Left lung (tissue), 10 donors: Measurements from ENCODE around the gene FAM180A. TPM values are rescaled to one million over a fixed set of nuclear protein-coding genes. Genes with fewer than 3 reads are reported as not detected.

Experiments used
- ATAC-seq: fragments of 200-7000 bp; cut with Tn5 transposase; one replicate; pipeline ENCODE4 v1.9.1; 2020; ENCODE audit warnings: moderate library complexity
- DNase-seq, 4 donors: peaks; one replicate each; pipeline ENCODE4 v3.0.0-alpha.2; 2013 to 2020
- H3K27ac ChIP-seq, 2 donors: fragments of 200-600 bp; sonication (generic) in 1 of 2; one replicate each; pipeline versions ENCODE4 v1.5.0 to v1.8.0; 2020 to 2021
- H3K27me3 ChIP-seq, 2 donors: fragments of 200-600 bp; sonication (generic) in 1 of 2; one replicate each; pipeline versions ENCODE4 v1.5.0 to v1.8.0; 2020 to 2021
- H3K36me3 ChIP-seq, 2 donors: fragments of 200-600 bp; sonication (generic) in 1 of 2; one replicate each; pipeline versions ENCODE4 v1.5.0 to v1.8.0; 2020 to 2021
- H3K4me1 ChIP-seq, 2 donors: fragments of 200-600 bp; one replicate each; pipeline ENCODE4 v1.8.0; 2021
- H3K4me3 ChIP-seq, 2 donors: fragments of 200-600 bp; sonication (generic) in 1 of 2; one replicate each; pipeline versions ENCODE4 v1.5.0 to v1.8.0; 2020 to 2021; ENCODE audit warnings: mild to moderate bottlenecking in 1 of 2
- H3K9me3 ChIP-seq, 2 donors: fragments of 200-600 bp; sonication (generic) in 1 of 2; one replicate each; pipeline versions ENCODE4 v1.5.0 to v1.8.0; 2020 to 2021
- CTCF ChIP-seq, 2 donors: fragments of 200-600 bp; sonication (generic) in 1 of 2; IDR thresholded peaks; one replicate each; pipeline versions ENCODE4 v1.5.0 to v1.8.0; 2021; ENCODE audit warnings: antibody characterized with exemption in 2 of 2
- intact Hi-C, 2 donors: fragments of 100-400 bp; cut with DNase I; formaldehyde crosslinking; loops; one replicate each; pipeline versions ENCODE4 v1.11.2 to v1.14.2; 2022
- polyA plus RNA-seq, 6 donors: library from polyadenylated mRNA; unstranded; fragments of 120-200 nt; gene quantifications; one replicate each; pipeline ENCODE4 v1.2.1, GENCODE V29; 2013; ENCODE audit not compliant: insufficient read length in 6 of 6
- total RNA-seq, 2 donors: library from RNA; stranded (reverse); fragmentation: NEBNext Ultra II Directional; extraction: Animal tissue kit (Norgen Biotek cat#: 25700); gene quantifications; one replicate each; pipeline ENCODE4 v1.2.1, GENCODE V29; 2021
- donor health status: DM: no; HTN: yes; CAD: no.
- donor health status: DM: no; HTN: no; CAD: no.

Gene FAM180A
- total and polyA plus RNA-seq, 8 donors: 0.11 to 6.8 (median 0.24) TPM; not detected in 2

GRCh38 chr7:135786911-135787310 is 38.3 kb upstream of the FAM180A start:
- no peak for TF ChIP-seq CTCF (IDR thresholded peaks at IDR 0.05)
- Histone ChIP-seq H3K27me3 (no peaks in the 10 kb centered on the region), H3K27ac (no peak overlapping the region), H3K36me3 (no peaks in the 10 kb centered on the region), H3K4me1 (peaks cover 0 to 2% of the 10 kb centered on the region in 2 donors), H3K4me3 (no peak overlapping the region), H3K9me3 (no peaks in the 10 kb centered on the region)
- DNase-seq: no peak
- no peak for ATAC-seq
- intact Hi-C loops: no loop called here

GRCh38 chr7:135785065-135785464 is 36.5 kb upstream of the FAM180A start:
- H3K27ac ChIP-seq: no peak overlapping the region
- intact Hi-C loops: no loop called here
- no peak overlapping the region for H3K4me3 ChIP-seq
- H3K4me1 ChIP-seq: no peaks in the 10 kb centered on the region
- no peaks in the 10 kb centered on the region for H3K9me3 ChIP-seq
- no peaks in the 10 kb centered on the region for H3K36me3 ChIP-seq
- DNase-seq: no peak
- no peaks in the 10 kb centered on the region for H3K27me3 ChIP-seq
- TF ChIP-seq CTCF (IDR thresholded peaks at IDR 0.05): no peak
- no peak for ATAC-seq

GRCh38 chr7:135784013-135784412 is 35.4 kb upstream of the FAM180A start:
- intact Hi-C loops: no loop called here

GRCh38 chr7:135782801-135783200 is 34.2 kb upstream of the FAM180A start:
- H3K9me3 ChIP-seq: peaks cover 0 to 4% of the 10 kb centered on the region in 2 donors
- ATAC-seq (no peak), DNase-seq (no peak)
- no peaks in the 10 kb centered on the region for H3K4me1 ChIP-seq
- no peaks in the 10 kb centered on the region for H3K27me3 ChIP-seq
- intact Hi-C loops: no loop called here
- no peaks in the 10 kb centered on the region for H3K36me3 ChIP-seq
- no peak overlapping the region for H3K4me3 ChIP-seq
- TF ChIP-seq CTCF (IDR thresholded peaks at IDR 0.05): no peak
- H3K27ac ChIP-seq: no peak overlapping the region

More at GRCh38 chr7:135784013-135784412, 35.4 kb upstream of the FAM180A start:
- no peak for ATAC-seq
- H3K9me3 ChIP-seq: no peaks in the 10 kb centered on the region
- H3K27ac ChIP-seq: no peak overlapping the region
- no peaks in the 10 kb centered on the region for H3K36me3 ChIP-seq
- no peak for TF ChIP-seq CTCF (IDR thresholded peaks at IDR 0.05)
- no peak overlapping the region for H3K4me3 ChIP-seq
- no peaks in the 10 kb centered on the region for H3K27me3 ChIP-seq
- no peaks in the 10 kb centered on the region for H3K4me1 ChIP-seq
- no peak for DNase-seq

GRCh38 chr7:135782377-135782776 is 33.8 kb upstream of the FAM180A start:
- Histone ChIP-seq H3K27me3 (no peaks in the 10 kb centered on the region), H3K4me1 (no peaks in the 10 kb centered on the region), H3K9me3 (peaks cover 0 to 4% of the 10 kb centered on the region in 2 donors), H3K27ac (no peak overlapping the region), H3K36me3 (no peaks in the 10 kb centered on the region), H3K4me3 (no peak overlapping the region)
- DNase-seq (no peak), ATAC-seq (no peak)
- intact Hi-C loops: no loop called here
- no peak for TF ChIP-seq CTCF (IDR thresholded peaks at IDR 0.05)
